HG03108 (cell line): ENCODE measurements around the gene MAFF.

ENCODE experiments used
- ATAC-seq: cut with Tn5 transposase; IDR thresholded peaks from one replicate; pipeline ENCODE4 v1.9.1; 2021; ENCODE audit warnings: moderate library complexity; ENCODE audit not compliant: unreplicated experiment

MAFF gene

GRCh38 chr22:38203090-38203810 is 1.5 kb downstream of the MAFF start:
- ATAC-seq: no peak

- no peak for ATAC-seq
These were observed 2.2 kb downstream of the MAFF start for GRCh38 chr22:38203855-38204514.

GRCh38 chr22:38204784-38205183 is 3.0 kb downstream of the MAFF start:
- ATAC-seq: no peak

- no peak for ATAC-seq
These were observed 3.7 kb downstream of the MAFF start for GRCh38 chr22:38205261-38206128.

GRCh38 chr22:38207898-38208432 is 6.2 kb downstream of the MAFF start:
- no peak for ATAC-seq

GRCh38 chr22:38208551-38208968 is 6.8 kb downstream of the MAFF start:
- no peak for ATAC-seq

GRCh38 chr22:38211556-38211955 is 9.8 kb downstream of the MAFF start:
- ATAC-seq: no peak

GRCh38 chr22:38212442-38212841 is 10.6 kb downstream of the MAFF start:
- no peak for ATAC-seq

- no peak for ATAC-seq
These were observed 11.7 kb downstream of the MAFF start for GRCh38 chr22:38213319-38213989.

- ATAC-seq: no peak
These were observed 12.2 kb downstream of the MAFF start for GRCh38 chr22:38213990-38214301.

GRCh38 chr22:38214302-38215056 is 12.7 kb downstream of the MAFF start:
- ATAC-seq: no peak

- ATAC-seq: no peak
These were observed 13.6 kb downstream of the MAFF start for GRCh38 chr22:38215156-38216038.

GRCh38 chr22:38218661-38219622 is 17.1 kb downstream of the MAFF start:
- ATAC-seq: no peak

- no peak for ATAC-seq
These were observed 17.8 kb downstream of the MAFF start for GRCh38 chr22:38219632-38220031.

GRCh38 chr22:38220163-38220562 is 18.4 kb downstream of the MAFF start:
- ATAC-seq: no peak

GRCh38 chr22:38220653-38221386 is 19.0 kb downstream of the MAFF start:
- ATAC-seq: no peak

- ATAC-seq: no peak
These were observed 19.6 kb downstream of the MAFF start for GRCh38 chr22:38221407-38221806.
